GM12892 (cell line): ENCODE results near the gene PTGES3L.

Experiments used
- POLR2A ChIP-seq: IDR thresholded peaks from 2 replicates; pipeline ENCODE4 v1.6.1; 2011; ENCODE audit warnings: low read depth, low read length, control low read depth
- POLR2AphosphoS5 ChIP-seq: IDR thresholded peaks from 2 replicates; pipeline ENCODE4 v1.6.1; 2011; ENCODE audit warnings: low read depth, low read length, control low read depth
- TAF1 ChIP-seq: IDR thresholded peaks from 2 replicates; pipeline ENCODE4 v1.6.1; 2011; ENCODE audit warnings: low read depth, mild to moderate bottlenecking, control low read depth, low read length, borderline replicate concordance

DNA sequence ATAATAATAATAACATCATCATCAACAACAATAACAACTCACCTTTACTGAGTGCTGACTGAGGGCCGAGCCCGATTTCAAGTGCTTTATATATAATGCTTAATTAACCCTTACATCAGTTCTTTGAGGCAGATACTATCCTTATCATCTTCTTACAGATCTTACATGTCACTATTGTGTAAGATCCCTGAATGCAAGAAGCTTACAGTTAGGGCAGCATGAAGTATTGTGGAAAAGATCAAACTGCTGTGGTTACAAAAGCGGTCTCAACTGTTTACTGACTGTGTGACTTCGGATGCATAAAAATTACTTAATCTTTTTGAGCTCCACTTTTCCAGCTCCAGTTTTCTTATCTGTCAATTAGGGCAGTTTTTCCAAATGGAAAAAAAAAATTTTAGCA lies 39.1 kb upstream of the PTGES3L start:
- TF ChIP-seq POLR2AphosphoS5 (no peak), POLR2A (no peak), TAF1 (no peak)
